Hepatocyte (in vitro differentiated cells): ENCODE data around the gene ERFL. TPM values are rescaled to one million over a fixed set of nuclear protein-coding genes. Genes with fewer than 3 reads are reported as not detected.

Experiments used
- DNase-seq: peaks from one replicate; pipeline ENCODE4 v3.0.0-alpha.2; 2016; ENCODE audit warnings: low spot score
- H2AFZ ChIP-seq: fragments of 200-600 bp; sonication (generic); 2 replicates; pipeline ENCODE4 v1.6.0; 2016; ENCODE audit warnings: antibody characterized with exemption, mild to moderate bottlenecking
- H3K27ac ChIP-seq: fragments of 200-600 bp; sonication (generic); 2 replicates; pipeline ENCODE4 v1.5.1; 2016; ENCODE audit warnings: mild to moderate bottlenecking
- H3K27me3 ChIP-seq: fragments of 200-600 bp; sonication (generic); 2 replicates; pipeline ENCODE4 v1.6.1; 2016
- H3K36me3 ChIP-seq: fragments of 200-600 bp; sonication (generic); replicated peaks from 2 replicates; pipeline ENCODE4 v1.5.1; 2016; ENCODE audit warnings: low read depth; ENCODE audit not compliant: insufficient read depth
- H3K4me1 ChIP-seq: fragments of 200-600 bp; sonication (generic); 2 replicates; pipeline ENCODE4 v1.5.1; 2016; ENCODE audit warnings: mild to moderate bottlenecking, moderate library complexity; ENCODE audit not compliant: insufficient read depth
- H3K4me2 ChIP-seq: fragments of 200-600 bp; sonication (generic); 2 replicates; pipeline ENCODE4 v1.6.0; 2016
- H3K4me3 ChIP-seq: fragments of 200-600 bp; sonication (generic); 2 replicates; pipeline ENCODE4 v1.5.1; 2016; ENCODE audit warnings: mild to moderate bottlenecking
- H3K79me2 ChIP-seq: fragments of 200-600 bp; sonication (generic); 2 replicates; pipeline ENCODE4 v1.6.0; 2017; ENCODE audit warnings: mild to moderate bottlenecking
- H3K9me2 ChIP-seq: fragments of 200-600 bp; sonication (generic); replicated peaks from 2 replicates; pipeline ENCODE4 v1.6.0; 2017; ENCODE audit warnings: mild to moderate bottlenecking; ENCODE audit not compliant: insufficient read depth
- H3K9me3 ChIP-seq: fragments of 200-600 bp; sonication (generic); 2 replicates; pipeline ENCODE4 v1.5.1; 2016; ENCODE audit warnings: low read depth, mild to moderate bottlenecking
- H4K20me1 ChIP-seq: fragments of 200-600 bp; sonication (generic); 2 replicates; pipeline ENCODE4 v1.6.0; 2016; ENCODE audit warnings: mild to moderate bottlenecking; ENCODE audit not compliant: insufficient read depth, poor library complexity, severe bottlenecking
- EZH2 ChIP-seq: fragments of 200-600 bp; sonication (generic); IDR thresholded peaks from 2 replicates; pipeline ENCODE4 v1.6.1; 2016; ENCODE audit warnings: antibody characterized with exemption, mild to moderate bottlenecking, borderline replicate concordance
- EZH2phosphoT487 ChIP-seq: fragments of 200-600 bp; sonication (generic); IDR thresholded peaks from one replicate; pipeline ENCODE4 v1.6.1; 2018; ENCODE audit warnings: antibody characterized with exemption, mild to moderate bottlenecking, low read depth, moderate library complexity; ENCODE audit not compliant: unreplicated experiment, severe bottlenecking
- WGBS: methylation state at CpG from one replicate; pipeline ENCODE4 v1.1.6; 2016; ENCODE audit warnings: low lambda C conversion rate; ENCODE audit errors: missing lambda C conversion rate; 5-methylcytosine and 5-hydroxymethylcytosine counted together
- polyA plus RNA-seq: library from polyadenylated mRNA; unstranded; fragments of >200 nt; fragmentation: Nextera tagmentation; extraction: Ambion mirVana; gene quantifications from 2 replicates; pipeline ENCODE4 v1.2.1, GENCODE V29; 2016
- total RNA-seq: library from RNA; depleted of rRNA; stranded (reverse); fragments of >200 nt; gene quantifications from 2 replicates; pipeline ENCODE4 v1.2.3, GENCODE V29; 2014
- TF ChIP-seq, protein P1 (sequence below): fragments of 200-600 bp; sonication (generic); IDR thresholded peaks from 2 replicates; pipeline ENCODE4 v1.5.1; 2016; ENCODE audit warnings: antibody characterized with exemption, mild to moderate bottlenecking; ENCODE audit not compliant: poor library complexity

Gene ERFL
- total and polyA plus RNA-seq, 2 experiments from 2014 or later, result 0.53 TPM; not detected in 1

DNA sequence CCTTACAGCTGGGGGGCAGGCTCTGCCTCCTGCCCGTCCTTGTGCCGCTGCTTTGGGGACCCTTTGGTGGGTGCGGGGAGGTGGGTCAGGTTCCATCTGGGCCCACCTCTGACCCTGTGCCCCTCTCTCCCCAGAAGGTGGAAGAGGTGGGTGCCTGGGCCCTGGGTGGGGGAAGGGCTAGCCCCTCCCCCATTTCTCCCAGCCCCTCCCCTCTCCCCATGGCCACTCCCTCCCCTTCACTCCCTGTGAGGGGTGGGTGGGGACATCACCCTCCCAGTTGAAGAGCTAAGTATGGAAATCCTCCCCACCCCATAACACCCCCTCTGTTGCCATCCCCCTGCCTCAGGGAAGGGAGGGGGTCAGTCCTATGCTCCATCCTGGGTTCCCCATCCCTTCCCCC lies 31.1 kb downstream of the ERFL start:
- no peak for DNase-seq
- Histone ChIP-seq H3K9me2 (no peaks in the 10 kb centered on the region), H3K27me3 (no peaks in the 10 kb centered on the region), H4K20me1 (no peaks in the 10 kb centered on the region), H2AFZ (no peak overlapping the region), H3K36me3 (no peaks in the 10 kb centered on the region), H3K4me3 (no peak overlapping the region), H3K79me2 (no peaks in the 10 kb centered on the region), H3K27ac (no peak overlapping the region), H3K4me2 (no peak overlapping the region), H3K9me3 (no peaks in the 10 kb centered on the region), H3K4me1 (no peaks in the 10 kb centered on the region)
- WGBS, result 82% methylated on average over 3 of the region's 3 CpGs
- no peak for TF ChIP-seq EZH2phosphoT487
- no peak for TF ChIP-seq EZH2

DNA sequence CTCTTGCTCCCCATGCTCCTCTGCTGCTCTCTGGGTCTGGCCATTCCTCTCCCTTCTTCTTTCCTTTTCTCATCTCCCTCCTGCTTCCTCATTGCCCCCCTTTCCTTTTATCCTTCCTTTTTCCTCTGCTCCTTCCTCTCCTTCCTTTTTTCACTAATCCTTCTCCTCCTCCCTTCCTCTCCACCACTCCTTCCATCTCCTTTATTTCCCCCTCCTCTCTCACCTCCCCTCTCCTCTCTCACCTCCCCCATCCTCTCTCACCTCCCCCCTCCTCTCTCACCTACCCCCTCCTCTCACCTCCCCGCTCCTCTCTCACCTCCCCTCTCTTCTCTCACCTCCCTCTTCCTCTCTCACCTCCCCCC lies 31.7 kb downstream of the ERFL start:
- Histone ChIP-seq H3K36me3 (no peaks in the 10 kb centered on the region), H4K20me1 (no peaks in the 10 kb centered on the region), H2AFZ (no peak overlapping the region), H3K79me2 (no peaks in the 10 kb centered on the region), H3K4me1 (no peaks in the 10 kb centered on the region), H3K4me3 (no peak overlapping the region), H3K27me3 (no peaks in the 10 kb centered on the region), H3K27ac (no peak overlapping the region), H3K9me2 (no peaks in the 10 kb centered on the region), H3K9me3 (no peaks in the 10 kb centered on the region), H3K4me2 (no peak overlapping the region)
- TF ChIP-seq EZH2phosphoT487, result no peak
- TF ChIP-seq, protein P1, sequence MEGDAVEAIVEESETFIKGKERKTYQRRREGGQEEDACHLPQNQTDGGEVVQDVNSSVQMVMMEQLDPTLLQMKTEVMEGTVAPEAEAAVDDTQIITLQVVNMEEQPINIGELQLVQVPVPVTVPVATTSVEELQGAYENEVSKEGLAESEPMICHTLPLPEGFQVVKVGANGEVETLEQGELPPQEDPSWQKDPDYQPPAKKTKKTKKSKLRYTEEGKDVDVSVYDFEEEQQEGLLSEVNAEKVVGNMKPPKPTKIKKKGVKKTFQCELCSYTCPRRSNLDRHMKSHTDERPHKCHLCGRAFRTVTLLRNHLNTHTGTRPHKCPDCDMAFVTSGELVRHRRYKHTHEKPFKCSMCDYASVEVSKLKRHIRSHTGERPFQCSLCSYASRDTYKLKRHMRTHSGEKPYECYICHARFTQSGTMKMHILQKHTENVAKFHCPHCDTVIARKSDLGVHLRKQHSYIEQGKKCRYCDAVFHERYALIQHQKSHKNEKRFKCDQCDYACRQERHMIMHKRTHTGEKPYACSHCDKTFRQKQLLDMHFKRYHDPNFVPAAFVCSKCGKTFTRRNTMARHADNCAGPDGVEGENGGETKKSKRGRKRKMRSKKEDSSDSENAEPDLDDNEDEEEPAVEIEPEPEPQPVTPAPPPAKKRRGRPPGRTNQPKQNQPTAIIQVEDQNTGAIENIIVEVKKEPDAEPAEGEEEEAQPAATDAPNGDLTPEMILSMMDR, result no peak
- TF ChIP-seq EZH2, result no peak
- no CpG with 5 or more reads among the region's 1 CpG for WGBS
- DNase-seq, result no peak

DNA sequence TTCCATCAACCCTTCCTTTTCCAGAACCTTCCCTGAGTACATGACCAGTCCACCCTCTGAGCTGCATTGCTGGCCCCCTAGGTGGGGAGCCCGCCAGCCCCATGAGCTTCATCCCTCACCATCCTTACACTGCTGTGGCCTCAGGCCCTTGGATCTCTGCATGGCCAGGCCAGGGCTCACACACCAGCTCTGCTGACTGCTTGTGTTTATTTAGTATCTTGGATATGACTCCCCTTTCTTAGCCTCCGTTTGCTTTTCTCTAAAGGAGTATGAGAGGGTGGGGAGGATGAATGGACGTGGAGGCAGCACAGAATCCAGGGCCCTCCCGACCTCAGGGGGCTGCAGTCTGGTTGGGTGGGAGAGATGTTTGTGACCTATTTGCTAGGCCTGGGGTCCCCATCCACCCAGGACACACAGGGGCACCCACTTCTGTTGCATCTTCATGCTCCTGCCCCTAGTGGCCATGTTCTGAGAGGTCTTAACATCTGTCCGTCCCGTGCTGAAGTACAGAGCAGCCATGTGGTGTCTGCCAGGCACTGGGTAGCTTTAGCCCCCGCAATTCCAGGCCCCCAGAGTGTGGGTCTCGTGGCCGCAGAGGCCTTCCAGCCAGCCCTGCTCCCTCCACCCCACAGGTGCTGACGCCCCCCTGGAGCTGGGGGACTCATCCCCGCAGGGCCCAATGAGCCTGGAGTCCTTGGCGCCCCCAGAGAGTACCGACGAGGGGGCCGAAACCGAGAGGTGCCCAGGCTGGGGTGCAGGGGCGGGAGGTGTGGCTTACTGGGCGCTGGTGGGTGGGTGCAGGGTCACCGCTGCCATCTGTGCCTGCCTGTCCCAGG lies 32.3 kb downstream of the ERFL start:
- DNase-seq, result no peak
- no peaks in the 10 kb centered on the region for H3K27me3 ChIP-seq
- TF ChIP-seq EZH2, result no peak
- no peak for TF ChIP-seq EZH2phosphoT487
- TF ChIP-seq, protein P1, result no peak
- no peak overlapping the region for H3K4me3 ChIP-seq
- H3K79me2 ChIP-seq, result no peaks in the 10 kb centered on the region
- H3K27ac ChIP-seq, result no peak overlapping the region
- H3K4me1 ChIP-seq, result no peaks in the 10 kb centered on the region
- no peaks in the 10 kb centered on the region for H3K9me3 ChIP-seq
- no peak overlapping the region for H2AFZ ChIP-seq
- H3K36me3 ChIP-seq, result no peaks in the 10 kb centered on the region
- 86% methylated on average over 19 of the region's 19 CpGs for WGBS
- no peak overlapping the region for H3K4me2 ChIP-seq
- H4K20me1 ChIP-seq, result no peaks in the 10 kb centered on the region
- H3K9me2 ChIP-seq, result no peaks in the 10 kb centered on the region

DNA sequence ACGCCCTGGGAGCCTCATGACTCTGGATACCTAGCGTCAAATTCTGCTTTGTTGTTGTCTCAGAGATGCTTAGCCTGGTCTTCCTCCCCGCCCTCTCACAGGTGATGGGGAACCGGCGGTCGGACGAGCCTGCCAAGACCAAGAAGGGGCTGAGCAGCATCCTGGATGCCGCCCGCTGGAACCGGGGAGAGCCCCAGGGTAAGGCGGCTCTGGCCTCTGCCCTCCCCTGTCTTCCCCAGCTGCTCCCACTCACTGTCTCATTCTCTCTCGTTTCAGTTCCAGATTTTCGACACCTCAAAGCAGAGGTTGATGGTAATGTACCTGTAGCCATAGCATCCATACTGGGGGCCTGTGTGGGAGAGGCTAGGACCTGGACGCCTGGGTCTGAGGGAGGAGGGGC lies 33.9 kb downstream of the ERFL start:
- Histone ChIP-seq H3K4me3 (no peak overlapping the region), H3K4me2 (no peak overlapping the region), H3K36me3 (no peaks in the 10 kb centered on the region), H3K9me3 (no peaks in the 10 kb centered on the region), H3K9me2 (no peaks in the 10 kb centered on the region), H3K79me2 (no peaks in the 10 kb centered on the region), H3K27me3 (no peaks in the 10 kb centered on the region), H4K20me1 (no peaks in the 10 kb centered on the region), H2AFZ (no peak overlapping the region), H3K27ac (no peak overlapping the region), H3K4me1 (no peaks in the 10 kb centered on the region)
- 93% methylated on average over 14 of the region's 14 CpGs for WGBS
- DNase-seq, result no peak
- TF ChIP-seq EZH2 (no peak), EZH2phosphoT487 (no peak)
- TF ChIP-seq, protein P1, result no peak
